ENCODE measurements around the gene KMT2B. TPM values are rescaled to one million over a fixed set of nuclear protein-coding genes. Genes with fewer than 3 reads are reported as not detected.

KMT2B gene
- 49.8 to 65.3 TPM (median 57.7 TPM) in 5 replicates for total RNA-seq (2022; extraction: Qiagen RNA extraction; ENCODE audit: low read depth)

DNA sequence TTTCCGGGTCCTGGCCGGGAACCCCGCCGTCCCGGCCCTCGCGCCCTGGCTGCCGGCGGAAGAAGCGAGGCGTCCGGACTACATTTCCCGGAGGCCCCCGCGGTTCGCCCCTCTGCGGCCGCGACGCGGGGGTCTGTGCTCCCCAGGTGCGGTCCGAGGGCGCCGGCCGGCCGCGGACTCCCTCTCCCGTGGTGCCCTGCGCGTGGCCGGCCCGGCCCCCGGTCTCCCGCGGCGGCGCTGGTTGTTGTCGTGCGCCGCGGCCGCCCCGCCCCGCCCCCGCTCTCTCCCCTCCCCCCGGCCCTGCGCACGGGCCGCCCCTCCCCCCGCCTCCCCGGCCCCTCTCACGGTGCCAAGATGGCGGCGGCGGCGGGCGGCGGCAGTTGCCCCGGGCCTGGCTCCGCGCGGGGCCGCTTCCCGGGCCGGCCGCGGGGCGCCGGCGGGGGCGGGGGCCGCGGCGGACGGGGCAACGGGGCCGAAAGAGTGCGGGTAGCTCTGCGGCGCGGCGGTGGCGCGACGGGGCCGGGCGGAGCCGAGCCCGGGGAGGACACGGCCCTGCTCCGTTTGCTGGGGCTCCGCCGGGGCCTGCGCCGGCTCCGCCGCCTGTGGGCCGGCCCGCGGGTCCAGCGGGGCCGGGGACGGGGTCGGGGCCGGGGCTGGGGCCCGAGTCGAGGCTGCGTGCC, at the start of gene KMT2B:
TSS of gene KMT2B (plus strand) at position 339 of the 680 bp plus-strand sequence. CDS start at position 355, 16 bp downstream.

GRCh38 chr19:35704218-35704617, 13.6 kb upstream of the KMT2B start, which contains the start of gene ZBTB32:
TSS of gene ZBTB32 (plus strand) at chr19:35704558. CDS start at chr19:35714627, 10,069 bp downstream.

GRCh38 chr19:35742121-35742724, 24.4 kb downstream of the KMT2B start, which contains the start of gene IGFLR1:
TSS of gene IGFLR1 (minus strand) at chr19:35742452. CDS start at chr19:35741180, 1,272 bp downstream.

DNA sequence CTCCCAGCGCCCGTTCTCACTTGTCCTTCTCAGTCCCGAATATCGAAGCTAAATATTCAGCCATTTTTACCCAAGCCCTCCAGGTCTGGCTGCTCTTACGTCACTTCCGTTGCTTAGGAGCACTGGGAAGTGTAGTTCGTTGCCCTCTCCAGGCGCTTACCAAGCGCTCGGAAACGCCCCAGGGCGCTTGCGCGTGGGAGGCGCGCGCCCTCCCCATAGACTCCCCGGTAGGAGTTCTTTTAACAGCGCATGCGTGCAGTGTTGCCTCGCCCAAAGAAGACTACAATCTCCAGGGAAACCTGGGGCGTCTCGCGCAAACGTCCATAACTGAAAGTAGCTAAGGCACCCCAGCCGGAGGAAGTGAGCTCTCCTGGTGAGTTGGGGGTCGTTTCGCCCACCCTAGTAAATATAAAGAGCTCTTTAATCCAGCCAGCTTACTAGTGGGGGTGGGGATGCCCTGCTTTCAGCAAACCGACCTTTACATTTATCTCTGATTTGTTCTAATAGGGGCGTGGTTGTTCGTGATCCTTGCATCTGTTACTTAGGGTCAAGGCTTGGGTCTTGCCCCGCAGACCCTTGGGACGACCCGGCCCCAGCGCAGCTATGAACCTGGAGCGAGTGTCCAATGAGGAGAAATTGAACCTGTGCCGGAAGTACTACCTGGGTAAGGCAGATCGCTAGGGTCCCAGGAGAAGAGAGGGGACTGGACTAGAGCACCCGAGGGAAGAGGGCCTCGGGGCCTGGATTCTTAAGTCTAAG, 27.7 kb downstream of the KMT2B start, which contains the start of the genes PSENEN and U2AF1L4:
TSS of gene PSENEN (plus strand) at position 324 of the 759 bp plus-strand sequence. CDS start at position 604, 280 bp downstream.
TSS of gene U2AF1L4 (minus strand) at position 91 of the 759 bp plus-strand sequence. CDS start at position 64, 27 bp downstream.

GRCh38 chr19:35748106-35749020, 30.6 kb downstream of the KMT2B start, which contains the start of gene LIN37:
TSS of gene LIN37 (plus strand) at chr19:35748576. CDS start at chr19:35748725, 149 bp downstream.

DNA sequence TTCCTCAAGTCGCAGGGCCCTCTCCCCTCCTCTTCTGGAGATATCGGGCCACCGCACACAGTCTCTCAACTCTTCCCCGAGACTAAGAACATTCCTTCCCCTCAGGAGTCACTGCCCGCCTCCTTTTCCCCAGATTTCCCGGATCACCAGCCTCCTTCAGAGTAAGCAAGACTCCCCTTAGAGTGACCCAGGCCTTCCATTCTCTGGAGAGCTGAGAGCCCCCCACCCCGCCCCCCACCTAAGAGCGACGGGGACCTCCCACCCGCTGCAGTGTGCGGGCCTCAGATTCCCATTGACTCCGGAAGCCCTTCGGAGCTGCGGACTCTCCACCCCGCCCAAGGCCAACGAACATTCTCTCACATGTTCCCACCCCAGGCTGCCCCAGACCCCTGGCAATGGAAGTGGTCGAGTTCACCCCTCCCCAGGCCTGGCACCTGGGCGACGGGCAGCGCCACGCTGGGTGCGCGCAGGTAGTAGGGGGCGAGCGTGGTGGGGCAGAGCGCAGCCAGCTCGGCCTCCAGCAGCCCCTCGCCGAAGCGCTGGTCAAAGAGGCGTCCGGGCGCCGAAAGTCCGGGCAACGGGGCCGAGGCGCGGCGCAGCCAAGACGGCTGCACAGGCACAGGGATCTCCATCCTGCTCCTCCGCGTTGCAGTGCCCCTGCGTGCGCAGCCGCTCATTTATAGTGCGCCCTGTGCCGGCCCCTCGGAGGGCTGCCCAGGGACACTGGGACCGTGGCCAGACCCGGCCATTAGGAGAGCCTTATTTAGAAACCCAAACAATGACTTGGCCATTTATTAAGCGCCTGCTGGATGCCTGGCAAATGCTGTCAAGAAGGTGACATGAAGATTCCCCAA, 38.8 kb downstream of the KMT2B start, which contains the start of gene HSPB6:
TSS of gene HSPB6 (minus strand) at position 653 of the 854 bp plus-strand sequence. CDS start at position 632, 21 bp downstream.

DNA sequence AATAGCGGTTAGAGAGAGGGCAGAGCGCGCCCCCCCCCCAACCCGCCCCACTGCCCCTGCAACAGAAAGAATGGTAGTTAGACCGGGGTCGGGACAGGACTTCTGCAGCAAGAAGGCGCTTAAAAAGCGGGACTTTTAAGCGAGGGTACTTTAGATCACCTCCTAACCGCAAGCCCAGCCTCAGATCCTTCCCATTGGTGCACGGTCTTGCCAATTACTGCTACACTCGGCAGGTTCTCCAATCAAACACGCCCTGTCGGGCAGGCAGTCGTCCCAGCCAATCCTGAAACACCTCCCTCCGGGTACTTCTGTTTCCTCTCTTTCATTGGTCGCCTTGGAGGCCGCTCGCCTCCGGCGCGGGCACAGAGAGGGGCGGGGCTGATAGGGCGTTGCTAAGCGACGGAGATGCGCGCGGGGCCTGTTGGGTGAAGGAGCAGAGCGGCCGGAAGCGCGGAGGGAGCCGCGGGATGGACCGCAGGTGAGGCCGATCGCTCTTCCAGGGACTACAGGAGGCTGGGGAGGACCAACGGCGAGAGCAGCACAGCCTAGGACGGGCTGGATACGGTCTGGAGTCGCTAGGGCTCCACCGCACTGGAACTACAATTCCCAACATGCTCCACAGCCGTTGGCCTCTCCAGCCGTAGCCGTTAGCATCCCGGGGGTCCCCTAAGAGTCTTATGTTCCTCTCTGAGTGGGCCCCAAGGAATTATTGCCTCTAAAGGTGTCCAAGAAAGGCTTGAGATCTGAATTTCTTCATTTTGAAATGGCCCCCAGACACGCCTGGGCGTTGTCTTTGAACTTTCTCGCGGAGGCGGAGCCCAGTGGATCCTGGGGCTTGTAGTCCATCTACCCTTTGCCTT, 40.2 kb downstream of the KMT2B start, which contains the start of gene PROSER3:
TSS of gene PROSER3 (plus strand) at position 428 of the 860 bp plus-strand sequence. CDS start at position 468, 40 bp downstream.

DNA sequence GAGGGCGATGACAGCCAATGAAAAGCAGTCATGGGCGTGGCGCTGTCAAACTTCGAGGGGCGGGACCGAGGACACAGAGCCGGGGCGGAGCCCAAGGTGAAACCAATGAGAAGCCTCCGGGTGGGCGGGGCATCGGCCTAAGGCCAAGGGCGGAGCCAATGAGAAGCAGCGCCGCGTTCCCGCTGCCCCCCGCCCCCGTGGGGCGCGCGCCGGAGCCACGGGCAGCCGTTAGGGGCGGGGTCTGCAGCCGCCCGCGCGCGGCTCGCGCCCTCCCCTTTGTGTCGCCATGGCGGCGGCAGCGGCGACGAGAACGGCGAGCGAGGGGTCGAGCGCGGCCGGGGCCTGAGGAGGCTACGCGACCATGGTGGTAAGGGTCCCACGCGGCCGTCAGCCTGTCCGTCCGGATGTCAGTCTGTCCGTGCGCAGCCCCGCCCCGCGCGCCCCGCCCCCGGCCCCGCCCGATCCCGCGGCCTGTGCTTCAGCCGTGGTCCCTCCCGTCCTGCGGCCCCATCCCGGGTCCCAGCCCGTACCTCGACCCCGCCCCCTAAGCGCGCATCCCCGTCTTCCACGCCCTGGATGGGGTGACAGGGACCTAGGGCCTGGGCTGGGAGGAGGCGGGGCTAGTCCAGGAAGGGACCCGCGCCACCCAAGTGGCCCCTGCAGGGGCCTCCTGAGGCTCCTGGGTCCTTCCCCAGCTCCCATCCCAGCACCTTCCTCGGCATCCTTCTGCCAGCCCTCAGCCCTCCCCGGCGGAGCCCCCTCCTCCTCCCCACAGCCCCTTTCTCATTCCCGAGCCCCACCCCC, 57.7 kb downstream of the KMT2B start, which contains the start of gene ARHGAP33:
TSS of gene ARHGAP33 (plus strand) at position 267 of the 804 bp plus-strand sequence. CDS start at position 362, 95 bp downstream.

Other genes starting within 250 kb of the KMT2B start
- not detected in 5 replicates for gene KRTDAP, start 227.5 kb upstream of the KMT2B start, total RNA-seq (2022; extraction: Qiagen RNA extraction; ENCODE audit: low read depth)
- 29.0 to 46.4 TPM (median 36.8 TPM) in 5 replicates for gene DMKN, start 204.4 kb upstream of the KMT2B start, total RNA-seq (2022; extraction: Qiagen RNA extraction; ENCODE audit: low read depth)
- 2.0 to 3.9 TPM (median 2.9 TPM) in 5 replicates for gene SBSN, start 189.7 kb upstream of the KMT2B start, total RNA-seq (2022; extraction: Qiagen RNA extraction; ENCODE audit: low read depth)
- gene GAPDHS, start 184.5 kb upstream of the KMT2B start, total RNA-seq (2022; extraction: Qiagen RNA extraction; ENCODE audit: low read depth) = not detected in 5 replicates
- gene TMEM147, start 172.4 kb upstream of the KMT2B start, total RNA-seq (2022; extraction: Qiagen RNA extraction; ENCODE audit: low read depth) = 378 to 437 TPM (median 424 TPM) in 5 replicates
- not detected in 5 replicates for gene ATP4A, start 154.3 kb upstream of the KMT2B start, total RNA-seq (2022; extraction: Qiagen RNA extraction; ENCODE audit: low read depth)
- not detected in 5 replicates for gene PMIS2, start 131.8 kb upstream of the KMT2B start, total RNA-seq (2022; extraction: Qiagen RNA extraction; ENCODE audit: low read depth)
- 11.9 to 16.6 TPM (median 15.7 TPM) in 5 replicates for gene HAUS5, start 105.3 kb upstream of the KMT2B start, total RNA-seq (2022; extraction: Qiagen RNA extraction; ENCODE audit: low read depth)
- gene RBM42, start 89.0 kb upstream of the KMT2B start, total RNA-seq (2022; extraction: Qiagen RNA extraction; ENCODE audit: low read depth) = 137 to 219 TPM (median 210 TPM) in 5 replicates
- gene ETV2, start 76.3 kb upstream of the KMT2B start, total RNA-seq (2022; extraction: Qiagen RNA extraction; ENCODE audit: low read depth) = 1.4 to 2.8 TPM (median 2.2 TPM) in 5 replicates
- 1,299 to 1,635 TPM (median 1,348 TPM) in 5 replicates for gene COX6B1, start 69.7 kb upstream of the KMT2B start, total RNA-seq (2022; extraction: Qiagen RNA extraction; ENCODE audit: low read depth)
- 0.67 to 0.99 TPM (median 0.85 TPM) in 5 replicates for gene UPK1A, start 51.5 kb upstream of the KMT2B start, total RNA-seq (2022; extraction: Qiagen RNA extraction; ENCODE audit: low read depth)
- not detected in 5 replicates for gene ZBTB32, start 13.4 kb upstream of the KMT2B start, total RNA-seq (2022; extraction: Qiagen RNA extraction; ENCODE audit: low read depth)
- 10.7 to 12.8 TPM (median 11.2 TPM) in 5 replicates for gene IGFLR1, start 24.4 kb downstream of the KMT2B start, total RNA-seq (2022; extraction: Qiagen RNA extraction; ENCODE audit: low read depth)
- gene U2AF1L4, start 27.4 kb downstream of the KMT2B start, total RNA-seq (2022; extraction: Qiagen RNA extraction; ENCODE audit: low read depth) = 24.3 to 27.8 TPM (median 26.3 TPM) in 5 replicates
- gene PSENEN, start 27.6 kb downstream of the KMT2B start, total RNA-seq (2022; extraction: Qiagen RNA extraction; ENCODE audit: low read depth) = 261 to 334 TPM (median 293 TPM) in 5 replicates
- 20.4 to 23.4 TPM (median 22.5 TPM) in 5 replicates for gene LIN37, start 30.6 kb downstream of the KMT2B start, total RNA-seq (2022; extraction: Qiagen RNA extraction; ENCODE audit: low read depth)
- gene HSPB6, start 39.0 kb downstream of the KMT2B start, total RNA-seq (2022; extraction: Qiagen RNA extraction; ENCODE audit: low read depth) = 0.10 to 0.30 TPM (median 0.24 TPM) in 5 replicates
- gene PROSER3, start 40.2 kb downstream of the KMT2B start, total RNA-seq (2022; extraction: Qiagen RNA extraction; ENCODE audit: low read depth) = 25.6 to 28.1 TPM (median 27.1 TPM) in 5 replicates
- 2.7 to 7.3 TPM (median 5.7 TPM) in 5 replicates for gene ARHGAP33, start 57.6 kb downstream of the KMT2B start, total RNA-seq (2022; extraction: Qiagen RNA extraction; ENCODE audit: low read depth)
- 0.18 to 0.61 TPM (median 0.44 TPM) in 5 replicates for gene PRODH2, start 94.8 kb downstream of the KMT2B start, total RNA-seq (2022; extraction: Qiagen RNA extraction; ENCODE audit: low read depth)
- 0.13 to 0.65 TPM (median 0.36 TPM) in 5 replicates for gene NPHS1, start 134.5 kb downstream of the KMT2B start, total RNA-seq (2022; extraction: Qiagen RNA extraction; ENCODE audit: low read depth)
- 0.53 to 0.73 TPM (median 0.57 TPM) in 5 replicates for gene KIRREL2, start 138.9 kb downstream of the KMT2B start, total RNA-seq (2022; extraction: Qiagen RNA extraction; ENCODE audit: low read depth)
- gene APLP1, start 150.6 kb downstream of the KMT2B start, total RNA-seq (2022; extraction: Qiagen RNA extraction; ENCODE audit: low read depth) = 69.5 to 103 TPM (median 99.5 TPM) in 5 replicates
- 6.6 to 8.7 TPM (median 7.9 TPM) in 5 replicates for gene NFKBID, start 182.5 kb downstream of the KMT2B start, total RNA-seq (2022; extraction: Qiagen RNA extraction; ENCODE audit: low read depth)
- 0.18 to 0.64 TPM (median 0.27 TPM) in 3 of 5 replicates, not detected in the others for gene HCST, start 184.5 kb downstream of the KMT2B start, total RNA-seq (2022; extraction: Qiagen RNA extraction; ENCODE audit: low read depth)
- gene TYROBP, start 190.3 kb downstream of the KMT2B start, total RNA-seq (2022; extraction: Qiagen RNA extraction; ENCODE audit: low read depth) = not detected in 5 replicates
- gene LRFN3, start 218.4 kb downstream of the KMT2B start, total RNA-seq (2022; extraction: Qiagen RNA extraction; ENCODE audit: low read depth) = 15.3 to 21.9 TPM (median 19.7 TPM) in 5 replicates

All from A549 treated with RU486 at 1 μM for 4 hours (cell line).